ENCODE results near the gene ZC3H7A. TPM values are rescaled to one million over a fixed set of nuclear protein-coding genes. Genes with fewer than 3 reads are reported as not detected.

ZC3H7A gene
- total and polyA plus RNA-seq, 2 of the 13 experiments (the other 11 are each of a cell fraction or from before 2014, with no cell fraction given) = 29.2 to 36.8 TPM

GRCh38 chr16:11742536-11743307 lies 54.3 kb downstream of the ZC3H7A start, which contains the start of gene TXNDC11 (continued):
- peak; percentile 69; the same call in 1 of the 2 replicates for TF ChIP-seq MNT (IDR thresholded peaks at IDR 0.05)
- no peak for TF ChIP-seq SMC3 (IDR thresholded peaks at IDR 0.05; ENCODE audit: low read length)
- peak; percentile 99 for TF ChIP-seq DRAP1 (CRISPR knock-in tag; IDR thresholded peaks at IDR 0.05)
- no peak for TF ChIP-seq PRDM4 (CRISPR knock-in tag; IDR thresholded peaks at IDR 0.05; ENCODE audit: borderline replicate concordance)
- TF ChIP-seq RBM39 (IDR thresholded peaks at IDR 0.05; ENCODE audit: low read depth, low read length, poor library complexity, severe bottlenecking) = peak; percentile 17
- TF ChIP-seq STAG1 (CRISPR knock-in tag; IDR thresholded peaks at IDR 0.05) = no peak
- peak; percentile 39; the same call in 1 of the 2 replicates for TF ChIP-seq KDM6A (CRISPR knock-in tag; IDR thresholded peaks at IDR 0.05; ENCODE audit: low read depth)
- TF ChIP-seq CHD4 (IDR thresholded peaks at IDR 0.05; ENCODE audit: borderline replicate concordance, low read length) = no peak
- TF ChIP-seq AFF4 (CRISPR knock-in tag; IDR thresholded peaks at IDR 0.05) = 0 out of 2 replicates have a peak, but pooled peaks have one; percentile 21
- peak; percentile 89 for TF ChIP-seq MED1 (CRISPR knock-in tag; IDR thresholded peaks at IDR 0.05)
- TF ChIP-seq ATF1 (CRISPR knock-in tag; IDR thresholded peaks at IDR 0.05) = 0 out of 2 replicates have a peak, but pooled peaks have one; percentile 11
- TF ChIP-seq IKZF1 (IDR thresholded peaks at IDR 0.05) = no peak
- peak; percentile 89 for TF ChIP-seq SAP130 (CRISPR knock-in tag; IDR thresholded peaks at IDR 0.05; ENCODE audit: low read depth)
- TF ChIP-seq ZNF280D (CRISPR knock-in tag; IDR thresholded peaks at IDR 0.05) = peak; percentile 97
- no peak for TF ChIP-seq KLF15 (CRISPR knock-in tag; IDR thresholded peaks at IDR 0.05; ENCODE audit: borderline replicate concordance)
- peak; percentile 87; the same call in 1 of the 2 replicates for TF ChIP-seq REXO4 (CRISPR knock-in tag; IDR thresholded peaks at IDR 0.05; ENCODE audit: borderline replicate concordance)
- TF ChIP-seq IRX3 (CRISPR knock-in tag; IDR thresholded peaks at IDR 0.05; ENCODE audit: borderline replicate concordance, low read depth) = peak; percentile 38
- TF ChIP-seq NR2F6 (IDR thresholded peaks at IDR 0.05) = peak; percentile 65
- TF ChIP-seq NR2F6 (CRISPR knock-in tag; IDR thresholded peaks at IDR 0.05) = peak; percentile 97

Data from HepG2 (cell line).